PFSK-1 (cell line): ENCODE results near the gene NTM.

Experiments used
- FOXP2 ChIP-seq: optimal IDR thresholded peaks from 2 replicates; pipeline ENCODE3; 2011; ENCODE audit warnings: borderline replicate concordance, control low read depth, inconsistent platforms; ENCODE audit not compliant: insufficient read depth; ENCODE audit errors: extremely low read length, extremely low read depth
- POLR2AphosphoS5 ChIP-seq: IDR thresholded peaks from 2 replicates; pipeline ENCODE4 v1.6.1; 2012; ENCODE audit warnings: low read depth, mild to moderate bottlenecking, control low read depth, low read length, moderate library complexity
- SIN3A ChIP-seq: IDR thresholded peaks from 2 replicates; pipeline ENCODE4 v1.6.1; 2012; ENCODE audit warnings: mild to moderate bottlenecking, low read length, moderate library complexity, borderline replicate concordance; ENCODE audit not compliant: insufficient read depth
- TAF1 ChIP-seq: IDR thresholded peaks from 2 replicates; pipeline ENCODE4 v1.6.1; 2012; ENCODE audit warnings: low read length, control low read depth, borderline replicate concordance; ENCODE audit not compliant: insufficient read depth
- TF ChIP-seq, protein P1 (sequence below), 2 experiments: IDR thresholded peaks; 2 replicates each; pipeline versions ENCODE4 v1.6.1 to v1.8.0; 2011 to 2012; ENCODE audit warnings: low read depth in 2 of 2, low read length in 2 of 2, control low read depth in 1 of 2, inconsistent platforms in 1 of 2, mild to moderate bottlenecking in 1 of 2, moderate library complexity in 1 of 2; ENCODE audit not compliant: insufficient read depth in 1 of 2

NTM gene

DNA sequence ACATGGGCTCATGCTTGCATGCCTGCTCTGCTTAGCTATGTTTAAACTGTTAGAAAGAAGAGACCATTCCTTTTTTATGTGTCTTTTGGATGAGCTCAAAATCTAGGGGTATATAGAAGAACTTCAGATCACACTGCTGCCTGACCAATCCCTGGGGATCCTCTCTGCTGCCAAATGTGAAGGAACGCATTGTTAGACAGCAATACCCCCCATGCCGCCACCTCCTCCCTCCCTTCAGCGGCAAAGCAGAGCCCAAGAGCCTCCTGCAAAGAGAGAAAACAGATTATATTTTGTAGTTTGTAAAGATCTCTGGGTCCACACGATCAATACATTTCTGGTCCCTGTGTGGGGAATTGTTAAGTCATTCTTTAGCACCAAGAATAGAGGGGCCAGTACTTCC, 677.6 kb downstream of the NTM start:
- TF ChIP-seq POLR2AphosphoS5: no peak
- TF ChIP-seq TAF1: no peak
- TF ChIP-seq, protein P1, sequence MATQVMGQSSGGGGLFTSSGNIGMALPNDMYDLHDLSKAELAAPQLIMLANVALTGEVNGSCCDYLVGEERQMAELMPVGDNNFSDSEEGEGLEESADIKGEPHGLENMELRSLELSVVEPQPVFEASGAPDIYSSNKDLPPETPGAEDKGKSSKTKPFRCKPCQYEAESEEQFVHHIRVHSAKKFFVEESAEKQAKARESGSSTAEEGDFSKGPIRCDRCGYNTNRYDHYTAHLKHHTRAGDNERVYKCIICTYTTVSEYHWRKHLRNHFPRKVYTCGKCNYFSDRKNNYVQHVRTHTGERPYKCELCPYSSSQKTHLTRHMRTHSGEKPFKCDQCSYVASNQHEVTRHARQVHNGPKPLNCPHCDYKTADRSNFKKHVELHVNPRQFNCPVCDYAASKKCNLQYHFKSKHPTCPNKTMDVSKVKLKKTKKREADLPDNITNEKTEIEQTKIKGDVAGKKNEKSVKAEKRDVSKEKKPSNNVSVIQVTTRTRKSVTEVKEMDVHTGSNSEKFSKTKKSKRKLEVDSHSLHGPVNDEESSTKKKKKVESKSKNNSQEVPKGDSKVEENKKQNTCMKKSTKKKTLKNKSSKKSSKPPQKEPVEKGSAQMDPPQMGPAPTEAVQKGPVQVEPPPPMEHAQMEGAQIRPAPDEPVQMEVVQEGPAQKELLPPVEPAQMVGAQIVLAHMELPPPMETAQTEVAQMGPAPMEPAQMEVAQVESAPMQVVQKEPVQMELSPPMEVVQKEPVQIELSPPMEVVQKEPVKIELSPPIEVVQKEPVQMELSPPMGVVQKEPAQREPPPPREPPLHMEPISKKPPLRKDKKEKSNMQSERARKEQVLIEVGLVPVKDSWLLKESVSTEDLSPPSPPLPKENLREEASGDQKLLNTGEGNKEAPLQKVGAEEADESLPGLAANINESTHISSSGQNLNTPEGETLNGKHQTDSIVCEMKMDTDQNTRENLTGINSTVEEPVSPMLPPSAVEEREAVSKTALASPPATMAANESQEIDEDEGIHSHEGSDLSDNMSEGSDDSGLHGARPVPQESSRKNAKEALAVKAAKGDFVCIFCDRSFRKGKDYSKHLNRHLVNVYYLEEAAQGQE (IDR thresholded peaks at IDR 0.05; ENCODE audit: insufficient read depth in 1 of 2, low read depth in 2 of 2, low read length in 2 of 2): no peak
- TF ChIP-seq FOXP2: no peak
- no peak for TF ChIP-seq SIN3A

DNA sequence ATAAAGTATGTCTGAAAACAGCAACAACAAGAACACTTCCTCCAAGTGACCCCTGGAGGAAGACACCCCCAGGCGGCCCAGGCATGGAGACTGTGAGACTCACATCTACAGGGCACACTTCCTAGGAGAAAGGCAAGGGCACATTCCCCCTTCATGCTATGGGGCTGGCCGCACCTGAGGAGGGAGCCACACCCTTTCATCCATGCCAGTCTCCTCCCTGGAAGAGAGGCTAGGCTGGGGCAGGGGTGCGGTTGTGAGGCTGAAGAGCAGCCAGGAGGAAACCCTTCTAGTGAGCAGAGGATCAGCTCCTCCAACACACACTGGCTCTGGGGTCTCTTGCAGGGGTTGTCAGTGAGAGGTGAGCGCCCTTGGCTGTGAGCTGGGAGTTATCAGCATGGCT, 678.8 kb downstream of the NTM start:
- TF ChIP-seq SIN3A: no peak
- no peak for TF ChIP-seq FOXP2
- TF ChIP-seq TAF1: no peak
- TF ChIP-seq POLR2AphosphoS5: no peak
- TF ChIP-seq, protein P1 (IDR thresholded peaks at IDR 0.05; ENCODE audit: insufficient read depth in 1 of 2, low read depth in 2 of 2, low read length in 2 of 2): no peak

GRCh38 chr11:132050049-132050448, 679.6 kb downstream of the NTM start:
- TF ChIP-seq, protein P1 (IDR thresholded peaks at IDR 0.05; ENCODE audit: insufficient read depth in 1 of 2, low read depth in 2 of 2, low read length in 2 of 2): no peak
- TF ChIP-seq POLR2AphosphoS5 (no peak), SIN3A (no peak), TAF1 (no peak), FOXP2 (no peak)

GRCh38 chr11:132050577-132051165, 680.3 kb downstream of the NTM start:
- TF ChIP-seq FOXP2: no peak
- TF ChIP-seq, protein P1 (IDR thresholded peaks at IDR 0.05; ENCODE audit: insufficient read depth in 1 of 2, low read depth in 2 of 2, low read length in 2 of 2): no peak
- no peak for TF ChIP-seq TAF1
- TF ChIP-seq POLR2AphosphoS5: no peak
- TF ChIP-seq SIN3A: no peak

GRCh38 chr11:132051704-132052103, 681.3 kb downstream of the NTM start:
- TF ChIP-seq SIN3A (no peak), POLR2AphosphoS5 (no peak), TAF1 (no peak), FOXP2 (no peak)
- TF ChIP-seq, protein P1 (IDR thresholded peaks at IDR 0.05; ENCODE audit: insufficient read depth in 1 of 2, low read depth in 2 of 2, low read length in 2 of 2): no peak
